ENCODE data around the gene NME4. TPM values are rescaled to one million over a fixed set of nuclear protein-coding genes. Genes with fewer than 3 reads are reported as not detected.

NME4 gene
- total RNA-seq, 2 experiments from 2014 or later: 25.0 TPM

DNA sequence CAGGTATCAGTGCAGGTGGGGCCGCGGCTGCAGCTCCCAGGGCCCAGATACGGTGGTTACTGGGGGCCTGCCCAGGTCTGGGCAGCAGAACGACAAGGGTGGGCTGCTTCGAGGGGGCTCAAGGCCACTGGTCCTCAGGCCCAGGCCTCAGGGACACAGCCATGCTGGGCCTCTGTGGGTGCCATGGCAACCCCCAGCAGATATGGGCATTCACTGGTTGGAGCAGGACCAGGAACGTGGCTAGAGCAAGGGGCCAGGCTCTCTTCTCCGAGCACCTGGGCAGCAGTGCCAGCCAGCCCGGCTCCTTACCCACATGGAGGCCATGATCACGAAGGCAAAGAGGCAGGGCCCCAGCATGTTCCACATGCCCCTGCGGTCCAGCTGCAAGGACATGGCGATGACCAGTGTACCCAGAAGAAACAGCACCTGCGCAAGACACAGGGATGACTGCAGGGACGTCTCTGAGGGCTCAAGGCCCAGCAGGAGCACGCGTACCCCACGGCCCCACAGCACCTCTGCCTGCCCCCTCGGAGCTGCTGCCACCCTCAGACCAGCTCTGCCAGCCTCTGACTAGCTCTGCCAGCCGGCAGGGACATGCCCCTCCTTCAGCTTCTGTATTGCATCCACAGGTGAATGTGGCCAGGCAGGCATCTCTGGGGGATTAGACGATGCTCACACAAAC is 24.6 kb upstream of the NME4 start:
- ChIA-PET POLR2A (no interaction called here), CTCF (ENCODE audit: unreplicated experiment) (no interaction called here)
- no TSS peak for BruUV-seq (replicated peaks)
- Histone ChIP-seq H3K4me2 (ENCODE audit: low read length) (no peak overlapping the region), H3K9me2 (ENCODE audit: insufficient read depth, low read length) (no peaks in the 10 kb centered on the region), H3K79me2 (ENCODE audit: insufficient read depth, low read depth, low read length) (no peaks in the 10 kb centered on the region), H3K4me1 (ENCODE audit: insufficient read depth, low read length, poor library complexity, severe bottlenecking) (peaks cover 12% of the 10 kb centered on the region), H3K36me3 (ENCODE audit: insufficient read depth, low read length) (peaks cover 61% of the 10 kb centered on the region), H3K4me3 (ENCODE audit: low read depth, low read length, poor library complexity, severe bottlenecking) (no peak overlapping the region), H4K20me1 (ENCODE audit: insufficient read depth, low read length) (no peaks in the 10 kb centered on the region), H2AFZ (ENCODE audit: low read length) (no peak overlapping the region), H3K9me3 (ENCODE audit: low read length) (no peaks in the 10 kb centered on the region), H3K27ac (ENCODE audit: low read depth, low read length, poor library complexity, severe bottlenecking) (no peak overlapping the region)
- TF ChIP-seq, protein P1, sequence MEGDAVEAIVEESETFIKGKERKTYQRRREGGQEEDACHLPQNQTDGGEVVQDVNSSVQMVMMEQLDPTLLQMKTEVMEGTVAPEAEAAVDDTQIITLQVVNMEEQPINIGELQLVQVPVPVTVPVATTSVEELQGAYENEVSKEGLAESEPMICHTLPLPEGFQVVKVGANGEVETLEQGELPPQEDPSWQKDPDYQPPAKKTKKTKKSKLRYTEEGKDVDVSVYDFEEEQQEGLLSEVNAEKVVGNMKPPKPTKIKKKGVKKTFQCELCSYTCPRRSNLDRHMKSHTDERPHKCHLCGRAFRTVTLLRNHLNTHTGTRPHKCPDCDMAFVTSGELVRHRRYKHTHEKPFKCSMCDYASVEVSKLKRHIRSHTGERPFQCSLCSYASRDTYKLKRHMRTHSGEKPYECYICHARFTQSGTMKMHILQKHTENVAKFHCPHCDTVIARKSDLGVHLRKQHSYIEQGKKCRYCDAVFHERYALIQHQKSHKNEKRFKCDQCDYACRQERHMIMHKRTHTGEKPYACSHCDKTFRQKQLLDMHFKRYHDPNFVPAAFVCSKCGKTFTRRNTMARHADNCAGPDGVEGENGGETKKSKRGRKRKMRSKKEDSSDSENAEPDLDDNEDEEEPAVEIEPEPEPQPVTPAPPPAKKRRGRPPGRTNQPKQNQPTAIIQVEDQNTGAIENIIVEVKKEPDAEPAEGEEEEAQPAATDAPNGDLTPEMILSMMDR (conservative IDR thresholded peaks at IDR 0.05; ENCODE audit: low read length): no peak
- TF ChIP-seq EZH2phosphoT487 (IDR thresholded peaks at IDR 0.05; ENCODE audit: borderline replicate concordance, low read depth, low read length): no peak
- DNase-seq (ENCODE audit: low spot score): no peak
- intact Hi-C loops (cut with micrococcal nuclease; ENCODE audit: unreplicated experiment): no loop called here

DNA sequence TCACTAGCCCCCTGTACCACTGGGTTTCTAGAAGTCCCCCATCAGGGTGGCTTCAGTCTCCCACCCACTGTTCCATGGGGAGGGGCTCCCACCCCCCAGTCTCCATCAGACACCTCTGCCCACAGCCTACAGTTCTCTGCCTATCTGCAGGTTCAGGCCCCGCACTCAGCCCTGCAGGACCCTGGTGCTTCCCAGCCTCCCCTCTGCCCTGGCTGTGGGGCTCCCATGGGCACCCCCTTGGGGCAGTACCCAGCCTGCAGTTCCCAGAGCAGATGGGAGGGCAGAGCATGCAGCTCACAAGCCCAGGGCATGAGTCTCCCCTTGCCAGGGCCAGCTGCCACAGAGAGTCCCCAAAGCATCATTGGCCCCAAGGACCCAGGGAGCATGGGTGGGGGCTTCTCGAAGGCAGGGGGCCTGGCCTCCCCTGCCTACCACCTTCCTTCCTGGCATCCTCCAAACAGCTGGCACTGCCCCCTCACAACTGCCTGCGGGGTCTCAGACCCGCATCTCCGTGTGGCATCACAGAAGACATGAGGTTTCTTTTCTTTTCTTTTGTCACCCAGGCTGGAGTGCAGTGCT is 23.9 kb upstream of the NME4 start:
- no peak for TF ChIP-seq EZH2phosphoT487 (IDR thresholded peaks at IDR 0.05; ENCODE audit: borderline replicate concordance, low read depth, low read length)
- TF ChIP-seq, protein P1 (conservative IDR thresholded peaks at IDR 0.05; ENCODE audit: low read length): no peak
- no TSS peak for BruUV-seq (replicated peaks)
- Histone ChIP-seq H3K79me2 (ENCODE audit: insufficient read depth, low read depth, low read length) (no peaks in the 10 kb centered on the region), H3K9me3 (ENCODE audit: low read length) (no peaks in the 10 kb centered on the region), H3K4me3 (ENCODE audit: low read depth, low read length, poor library complexity, severe bottlenecking) (no peak overlapping the region), H3K36me3 (ENCODE audit: insufficient read depth, low read length) (peaks cover 55% of the 10 kb centered on the region; the same call in 1 of the 2 replicates), H3K27ac (ENCODE audit: low read depth, low read length, poor library complexity, severe bottlenecking) (no peak overlapping the region), H3K9me2 (ENCODE audit: insufficient read depth, low read length) (no peaks in the 10 kb centered on the region), H2AFZ (ENCODE audit: low read length) (no peak overlapping the region), H4K20me1 (ENCODE audit: insufficient read depth, low read length) (no peaks in the 10 kb centered on the region), H3K4me1 (ENCODE audit: insufficient read depth, low read length, poor library complexity, severe bottlenecking) (peaks cover 12% of the 10 kb centered on the region), H3K4me2 (ENCODE audit: low read length) (no peak overlapping the region)
- POLR2A ChIA-PET: no interaction called here
- CTCF ChIA-PET (ENCODE audit: unreplicated experiment): no interaction called here
- DNase-seq (ENCODE audit: low spot score): no peak
- intact Hi-C loops (cut with micrococcal nuclease; ENCODE audit: unreplicated experiment): no loop called here

All from OCI-LY7 (cell line).